Liver (tissue), 2 donors: Measurements from ENCODE around the gene PTPRN.

Experiments
- TAF1 ChIP-seq: conservative IDR thresholded peaks from 2 replicates; pipeline ENCODE4 v1.6.1; 2016; ENCODE audit warnings: antibody characterized with exemption, mild to moderate bottlenecking
- YY1 ChIP-seq: IDR thresholded peaks from 2 replicates; pipeline ENCODE4 v1.6.1; 2016; ENCODE audit warnings: antibody characterized with exemption, mild to moderate bottlenecking
- TF ChIP-seq, protein P1 (sequence below): IDR thresholded peaks from 2 replicates; pipeline ENCODE4 v1.6.1; 2016; ENCODE audit warnings: antibody characterized with exemption, mild to moderate bottlenecking
- donor health status: healthy.

DNA sequence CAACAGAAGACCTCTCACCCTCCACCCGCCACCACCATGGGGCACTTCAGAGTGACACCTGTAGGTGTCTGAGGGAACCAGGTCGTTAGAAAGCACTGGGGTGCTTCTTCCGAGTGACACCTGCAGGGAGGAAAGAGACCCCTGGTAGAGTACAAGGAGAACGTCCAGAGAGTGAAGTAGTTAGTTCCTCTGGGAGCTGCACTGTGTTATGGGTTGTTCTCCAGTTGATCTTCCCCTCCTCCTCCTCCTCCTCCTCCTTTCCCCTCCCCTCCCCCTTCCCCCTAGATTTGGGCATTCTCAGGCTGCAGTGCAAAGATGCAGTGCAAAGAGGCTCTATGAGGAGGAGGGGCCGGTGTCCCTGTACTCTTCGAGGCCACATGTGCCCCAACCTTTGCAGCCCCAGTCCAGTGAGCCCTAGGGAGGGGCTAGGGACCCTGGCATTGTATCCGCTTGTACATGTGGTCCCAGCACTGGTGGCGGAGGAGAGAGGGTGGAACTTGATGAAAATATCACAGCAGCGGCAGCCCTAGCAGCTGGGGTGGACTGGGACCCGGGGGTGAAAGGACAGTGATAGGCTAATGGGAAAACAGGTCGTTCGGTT lies 29.2 kb downstream of the PTPRN start:
- TF ChIP-seq TAF1 (no peak), YY1 (no peak)
- TF ChIP-seq, protein P1, sequence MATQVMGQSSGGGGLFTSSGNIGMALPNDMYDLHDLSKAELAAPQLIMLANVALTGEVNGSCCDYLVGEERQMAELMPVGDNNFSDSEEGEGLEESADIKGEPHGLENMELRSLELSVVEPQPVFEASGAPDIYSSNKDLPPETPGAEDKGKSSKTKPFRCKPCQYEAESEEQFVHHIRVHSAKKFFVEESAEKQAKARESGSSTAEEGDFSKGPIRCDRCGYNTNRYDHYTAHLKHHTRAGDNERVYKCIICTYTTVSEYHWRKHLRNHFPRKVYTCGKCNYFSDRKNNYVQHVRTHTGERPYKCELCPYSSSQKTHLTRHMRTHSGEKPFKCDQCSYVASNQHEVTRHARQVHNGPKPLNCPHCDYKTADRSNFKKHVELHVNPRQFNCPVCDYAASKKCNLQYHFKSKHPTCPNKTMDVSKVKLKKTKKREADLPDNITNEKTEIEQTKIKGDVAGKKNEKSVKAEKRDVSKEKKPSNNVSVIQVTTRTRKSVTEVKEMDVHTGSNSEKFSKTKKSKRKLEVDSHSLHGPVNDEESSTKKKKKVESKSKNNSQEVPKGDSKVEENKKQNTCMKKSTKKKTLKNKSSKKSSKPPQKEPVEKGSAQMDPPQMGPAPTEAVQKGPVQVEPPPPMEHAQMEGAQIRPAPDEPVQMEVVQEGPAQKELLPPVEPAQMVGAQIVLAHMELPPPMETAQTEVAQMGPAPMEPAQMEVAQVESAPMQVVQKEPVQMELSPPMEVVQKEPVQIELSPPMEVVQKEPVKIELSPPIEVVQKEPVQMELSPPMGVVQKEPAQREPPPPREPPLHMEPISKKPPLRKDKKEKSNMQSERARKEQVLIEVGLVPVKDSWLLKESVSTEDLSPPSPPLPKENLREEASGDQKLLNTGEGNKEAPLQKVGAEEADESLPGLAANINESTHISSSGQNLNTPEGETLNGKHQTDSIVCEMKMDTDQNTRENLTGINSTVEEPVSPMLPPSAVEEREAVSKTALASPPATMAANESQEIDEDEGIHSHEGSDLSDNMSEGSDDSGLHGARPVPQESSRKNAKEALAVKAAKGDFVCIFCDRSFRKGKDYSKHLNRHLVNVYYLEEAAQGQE: no peak
